ENCODE data around the gene IGFBP5. TPM values are rescaled to one million over a fixed set of nuclear protein-coding genes. Genes with fewer than 3 reads are reported as not detected.

The IGFBP5 gene
- 8.9 and 229 TPM in 2 replicates for total RNA-seq

- DNase-seq (ENCODE audit: low read depth) = peak; percentile 78
Observed at GRCh38 chr2:216695401-216695821, at the start of gene IGFBP5. Gene IGFBP5 (minus strand): TSS chr2:216695549. CDS start chr2:216694775, 774 bp downstream.

DNA sequence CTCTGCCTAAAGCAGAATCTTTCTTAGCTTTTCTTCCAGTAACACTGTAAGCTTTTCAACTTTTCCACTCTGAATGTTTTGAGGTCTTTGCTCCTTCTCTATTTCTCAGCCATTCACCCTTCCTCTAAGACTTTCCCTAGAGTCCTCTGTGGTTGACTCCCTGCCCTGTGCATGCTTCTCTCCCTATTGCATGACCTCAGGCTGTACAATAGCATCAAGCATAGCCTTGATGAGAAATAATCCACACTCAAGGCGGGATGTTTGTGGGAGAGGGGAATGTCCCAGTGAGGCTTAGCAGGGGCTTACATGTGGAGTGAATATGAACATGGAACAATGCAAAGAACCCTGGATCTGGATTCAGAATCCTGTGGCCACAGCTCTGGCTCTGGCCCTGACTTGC, 48.4 kb upstream of the IGFBP5 start:
- no peak for DNase-seq (ENCODE audit: low read depth)

GRCh38 chr2:216742411-216742810, 47.1 kb upstream of the IGFBP5 start:
- peak; percentile 9 for DNase-seq (ENCODE audit: low read depth)

GRCh38 chr2:216741223-216741593, 45.9 kb upstream of the IGFBP5 start:
- no peak for DNase-seq (ENCODE audit: low read depth)

DNA sequence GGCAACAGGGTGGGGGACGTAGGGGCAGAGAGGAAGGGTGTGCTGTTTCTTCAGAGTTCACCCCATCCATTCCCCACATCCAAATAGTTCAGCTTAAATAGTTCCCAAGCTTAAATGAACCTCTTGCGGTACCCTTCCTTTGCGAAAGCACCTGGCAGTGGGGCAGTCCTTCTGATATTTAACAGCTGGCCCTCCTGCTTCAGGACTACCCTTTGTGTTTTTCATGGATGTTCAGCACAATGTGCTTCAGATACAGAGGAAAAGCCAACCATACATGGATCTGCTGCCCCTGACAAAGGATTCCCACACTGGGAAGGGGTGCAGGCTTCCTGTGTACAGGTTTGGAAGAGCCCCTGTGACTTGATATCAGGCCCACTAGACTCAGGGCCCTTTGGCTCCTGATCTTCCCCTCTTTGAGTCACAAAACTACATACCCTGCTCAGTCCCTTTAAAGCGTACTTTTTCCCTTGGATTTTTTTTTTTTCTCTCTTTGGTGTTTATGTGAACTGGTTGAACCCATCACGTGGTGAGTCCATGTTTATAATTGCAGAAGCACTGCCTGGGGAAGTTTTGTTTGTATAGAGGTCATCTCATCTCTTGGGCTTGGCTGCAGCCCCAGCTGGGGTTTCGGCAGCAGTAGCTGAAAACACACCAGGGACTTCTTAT, 45.3 kb upstream of the IGFBP5 start:
- peak; percentile 21 for DNase-seq (ENCODE audit: low read depth)

- no peak for DNase-seq (ENCODE audit: low read depth)
Observed at GRCh38 chr2:216739035-216739434, 43.7 kb upstream of the IGFBP5 start.

DNA sequence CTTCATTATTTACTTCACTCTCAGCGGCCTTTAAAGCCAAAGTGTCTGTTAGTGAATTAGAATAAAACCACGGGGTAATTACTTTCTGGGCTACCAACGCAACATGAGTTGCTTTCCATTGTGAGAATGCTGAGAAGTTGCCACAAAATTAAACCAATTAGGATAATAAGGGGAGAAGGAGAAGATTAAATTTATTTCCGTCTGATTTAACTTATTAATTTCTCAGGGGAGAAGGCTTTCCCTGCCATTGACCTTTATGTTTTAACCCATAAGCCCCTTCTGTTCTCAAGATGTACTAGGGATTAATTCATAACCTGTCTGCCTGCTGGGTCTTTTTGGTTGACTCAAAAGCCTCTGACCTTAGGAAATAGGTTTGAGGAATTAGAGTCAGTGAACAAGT, 42.3 kb upstream of the IGFBP5 start:
- DNase-seq (ENCODE audit: low read depth) = no peak

DNA sequence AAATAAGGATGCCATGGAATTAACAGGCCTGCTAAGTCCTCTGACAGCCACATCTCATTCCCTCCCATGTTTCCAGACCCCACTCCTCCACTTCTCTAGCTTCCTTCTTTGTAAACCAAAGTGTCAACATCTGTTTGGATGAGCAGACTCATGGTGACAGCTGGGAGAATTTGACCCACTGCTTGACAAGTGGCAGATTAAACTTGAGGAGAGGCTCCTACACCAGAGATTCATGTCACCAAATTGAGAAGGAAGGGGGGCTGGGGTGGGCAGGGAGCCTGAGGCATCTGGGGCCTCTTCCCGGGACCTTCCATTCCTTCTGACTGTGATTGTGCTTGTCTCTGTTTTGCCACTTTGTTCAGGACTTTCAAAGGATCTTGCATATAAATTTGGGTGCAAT, 41.0 kb upstream of the IGFBP5 start:
- DNase-seq (ENCODE audit: low read depth) = no peak

GRCh38 chr2:216735668-216736067, 40.3 kb upstream of the IGFBP5 start:
- DNase-seq (ENCODE audit: low read depth) = no peak

DNA sequence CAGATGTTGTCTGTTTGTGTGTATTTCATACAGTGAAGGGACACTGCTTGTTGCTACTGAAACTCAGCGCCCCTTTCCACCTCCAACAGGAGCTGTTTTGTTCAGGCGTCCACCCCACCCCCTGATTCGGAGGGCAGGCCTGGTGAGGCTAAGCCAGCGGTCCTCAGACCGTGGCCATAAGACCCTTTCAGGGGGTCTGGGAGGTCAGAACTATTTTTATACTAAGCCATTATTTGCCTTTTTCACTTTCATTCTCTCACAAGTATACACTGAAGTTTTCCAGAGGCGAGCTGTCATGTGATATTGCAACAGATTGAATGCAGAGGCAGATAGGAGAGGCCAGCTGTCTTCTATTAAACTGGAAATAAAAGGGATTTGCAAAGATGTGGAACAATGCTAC, 39.7 kb upstream of the IGFBP5 start:
- DNase-seq (ENCODE audit: low read depth) = no peak

DNA sequence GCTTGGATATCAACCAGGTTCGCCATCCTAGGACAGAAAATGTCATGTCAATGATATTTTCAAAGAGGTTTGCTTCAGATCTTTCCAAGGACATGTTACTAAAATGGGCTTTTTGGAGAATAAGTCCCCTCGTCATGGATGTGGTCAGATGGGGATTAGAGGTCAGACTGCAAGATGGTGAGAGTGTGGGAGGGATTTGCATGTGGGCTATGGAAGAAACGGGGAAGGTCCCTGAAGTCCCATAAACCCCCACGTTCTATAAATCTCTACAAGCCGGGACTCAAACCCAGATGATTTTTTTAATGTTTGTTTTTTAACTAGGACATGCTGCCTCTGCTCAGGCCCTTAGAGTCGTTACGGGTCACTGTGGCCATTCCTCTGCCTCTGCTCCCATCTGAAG, 37.7 kb upstream of the IGFBP5 start:
- no peak for DNase-seq (ENCODE audit: low read depth)

DNA sequence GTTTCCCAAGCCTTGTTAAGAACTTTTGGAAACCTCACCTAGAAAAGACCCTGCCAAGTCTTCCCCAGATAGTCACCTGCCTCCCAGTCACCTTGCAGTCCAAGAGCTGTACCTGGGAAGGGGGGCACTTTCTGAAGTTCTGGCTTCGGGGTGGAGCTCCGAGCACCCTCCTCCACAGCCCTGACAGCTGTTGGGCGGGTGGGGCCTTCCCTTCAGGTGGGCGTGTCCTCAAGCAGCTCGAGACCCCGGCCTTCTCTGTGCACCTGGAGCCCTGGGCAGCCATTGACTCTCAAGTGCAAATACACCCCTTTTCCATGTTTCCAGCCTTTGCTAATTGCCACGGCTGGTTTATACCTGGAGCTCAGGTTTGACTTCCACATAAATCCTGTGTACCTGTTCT, 37.0 kb upstream of the IGFBP5 start:
- DNase-seq (ENCODE audit: low read depth) = no peak

DNA sequence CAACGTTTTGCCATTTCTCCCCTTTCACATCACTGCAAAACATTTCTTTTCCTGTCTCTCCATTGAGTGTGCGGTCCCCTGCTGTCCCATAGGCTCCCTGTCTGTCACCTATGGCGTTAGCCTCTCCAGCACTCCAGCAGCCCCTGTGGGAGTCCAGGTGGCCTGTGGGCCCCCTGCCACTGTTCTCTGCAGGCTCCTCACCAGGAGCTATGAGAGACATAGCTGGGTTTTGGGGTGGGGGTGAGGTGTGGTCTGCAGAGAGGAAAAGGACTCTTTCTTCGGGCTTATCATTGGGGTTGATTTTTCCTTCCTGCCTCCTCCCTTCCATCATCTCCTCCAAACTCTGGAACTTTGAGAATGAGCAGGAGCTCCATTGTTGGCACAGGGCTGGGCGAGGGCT, 36.1 kb upstream of the IGFBP5 start:
- DNase-seq (ENCODE audit: low read depth) = no peak

- no peak for DNase-seq (ENCODE audit: low read depth)
Observed at GRCh38 chr2:216730871-216731270, 35.5 kb upstream of the IGFBP5 start.

GRCh38 chr2:216727346-216728122, 32.2 kb upstream of the IGFBP5 start:
- DNase-seq (ENCODE audit: low read depth) = no peak

GRCh38 chr2:216724190-216724589, 28.8 kb upstream of the IGFBP5 start:
- no peak for DNase-seq (ENCODE audit: low read depth)

GRCh38 chr2:216721141-216721540, 25.8 kb upstream of the IGFBP5 start:
- no peak for DNase-seq (ENCODE audit: low read depth)

DNA sequence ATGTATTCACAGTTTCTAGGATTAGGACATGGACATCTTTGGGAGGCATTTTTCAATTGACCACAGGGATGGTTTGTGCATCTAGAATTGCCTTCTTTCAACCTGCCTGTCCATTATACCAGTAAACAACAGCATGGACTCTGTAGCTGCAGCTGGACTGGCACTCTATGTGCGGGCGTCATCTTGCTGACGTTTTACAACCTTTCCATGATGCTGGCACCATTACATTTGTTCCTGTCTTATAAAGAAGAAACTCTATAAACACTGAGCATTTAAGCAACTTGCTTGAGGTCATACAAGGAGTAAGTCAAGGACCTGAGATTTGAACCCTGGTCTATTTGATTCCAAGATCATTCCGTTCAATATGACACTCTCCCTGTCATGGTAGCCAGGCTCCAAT, 25.4 kb upstream of the IGFBP5 start:
- no peak for DNase-seq (ENCODE audit: low read depth)

DNA sequence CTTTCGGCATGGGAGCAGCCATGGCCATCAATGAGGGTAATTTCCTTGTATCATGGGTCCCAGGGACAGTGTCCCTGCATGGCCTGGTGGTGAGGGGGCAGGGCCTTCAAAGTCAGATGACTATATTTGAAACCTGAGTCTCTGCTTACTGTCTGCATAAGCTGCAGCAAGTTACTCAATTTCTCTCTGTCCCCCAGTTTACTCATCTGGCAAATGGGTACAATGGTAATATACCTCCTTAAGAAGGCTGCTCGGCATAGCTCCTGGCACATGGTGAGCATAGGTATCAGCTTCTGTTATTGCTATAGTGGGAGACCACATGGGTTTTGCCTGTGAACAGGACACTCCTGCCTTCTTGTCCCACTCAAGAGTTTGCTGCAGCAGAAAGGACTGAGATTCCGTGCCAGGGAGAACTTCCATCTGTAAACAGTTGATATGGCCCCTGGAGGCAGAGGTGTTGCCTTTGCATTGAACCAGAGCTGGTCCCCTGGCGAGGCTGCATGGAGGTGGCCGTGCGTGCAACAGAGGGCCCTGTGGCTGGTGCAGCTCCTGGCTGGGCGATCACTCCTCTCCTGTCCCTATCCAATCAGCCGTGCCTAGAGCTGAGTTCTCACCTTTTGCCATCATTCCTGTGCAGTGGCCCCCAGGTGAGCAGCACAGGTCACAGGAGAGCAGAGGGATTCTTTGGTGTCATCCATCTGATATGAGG, 22.7 kb upstream of the IGFBP5 start:
- no peak for DNase-seq (ENCODE audit: low read depth)

DNA sequence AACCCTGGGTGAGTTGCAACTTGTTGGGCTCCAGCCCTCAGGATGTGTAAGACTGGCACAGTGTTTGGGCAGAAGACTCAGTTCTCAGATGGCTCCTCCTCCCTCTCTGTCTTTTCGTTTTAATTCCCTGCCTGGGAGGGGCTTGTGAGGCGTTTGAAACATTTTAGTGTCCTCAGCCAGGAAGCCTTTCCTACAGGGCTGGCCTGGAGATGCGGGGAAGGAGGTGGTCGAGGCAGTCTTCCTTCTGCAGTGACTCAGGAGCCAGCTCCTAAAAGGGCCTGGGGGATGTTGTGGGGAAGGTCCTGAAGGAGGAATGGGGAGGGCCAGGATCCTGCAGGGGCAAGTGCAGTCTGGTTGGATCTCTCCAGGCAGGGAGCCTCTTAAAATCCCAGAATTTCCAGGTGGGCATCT, 22.1 kb upstream of the IGFBP5 start:
- DNase-seq (ENCODE audit: low read depth) = no peak

DNA sequence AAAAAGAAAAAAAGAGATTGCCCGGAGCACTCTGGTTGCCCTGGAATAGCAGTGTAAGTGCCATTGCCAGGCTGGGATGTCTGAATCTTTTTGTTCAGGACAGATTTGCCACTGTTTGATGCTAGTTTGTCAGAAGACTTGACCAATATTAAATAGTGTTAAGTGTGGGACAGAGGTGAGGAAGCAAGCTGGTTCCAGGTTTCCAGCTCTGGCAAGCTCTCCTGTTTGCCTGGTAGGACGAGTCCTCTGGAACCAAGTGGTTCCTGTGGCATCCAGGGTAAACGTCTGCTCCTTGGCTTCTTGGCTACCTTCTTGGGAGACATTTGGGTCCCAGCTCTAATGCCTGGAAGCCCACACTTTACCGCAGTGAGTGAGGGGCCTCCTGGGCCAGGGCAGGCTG, 20.8 kb upstream of the IGFBP5 start:
- DNase-seq (ENCODE audit: low read depth) = no peak

- DNase-seq (ENCODE audit: low read depth) = no peak
Observed at GRCh38 chr2:216715402-216715974, 20.1 kb upstream of the IGFBP5 start.

GRCh38 chr2:216714376-216714775, 19.0 kb upstream of the IGFBP5 start:
- peak; percentile 68 for DNase-seq (ENCODE audit: low read depth)
